ENCODE measurements around the gene SNRPD2.

SNRPD2 gene

DNA sequence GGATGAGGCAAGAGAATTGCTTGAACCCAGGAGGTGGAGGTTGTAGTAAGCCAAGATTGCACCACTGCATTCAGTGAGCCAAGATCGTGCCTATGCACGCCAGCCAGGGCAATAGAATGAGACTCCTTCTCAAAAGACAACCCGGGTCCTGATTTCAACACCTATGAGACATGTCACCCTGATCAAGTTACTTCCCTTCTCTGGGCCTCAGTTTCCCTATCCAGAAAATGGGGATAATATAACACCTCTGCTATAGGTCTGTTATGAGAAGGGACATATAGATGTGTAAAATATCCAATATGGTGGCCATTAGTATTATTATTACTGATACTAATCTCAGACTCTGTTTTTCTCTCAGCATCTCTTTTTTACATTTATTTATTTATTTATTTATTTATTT lies 36.7 kb downstream of the SNRPD2 start:
- no peak for DNase-seq

DNA sequence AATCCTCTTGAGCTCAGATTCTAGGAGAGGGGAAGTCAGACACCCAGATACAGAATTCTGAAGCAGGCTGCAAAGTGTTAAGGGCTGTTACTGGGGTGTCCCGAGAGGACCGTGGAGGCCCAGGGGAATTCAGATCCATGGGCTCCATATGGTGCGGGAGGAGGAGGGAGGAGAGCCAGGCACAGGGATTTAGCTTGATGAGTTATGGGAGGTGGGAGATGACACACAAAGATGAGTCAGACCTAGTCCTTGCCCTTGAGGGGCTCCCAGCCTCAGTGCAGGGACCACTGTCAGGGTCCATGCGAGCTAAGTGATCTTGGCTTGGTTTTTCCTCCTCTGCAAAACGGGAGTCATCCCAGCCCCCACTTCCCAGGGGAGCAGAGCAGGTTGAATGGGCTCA lies 38.1 kb downstream of the SNRPD2 start:
- no peak for DNase-seq

DNA sequence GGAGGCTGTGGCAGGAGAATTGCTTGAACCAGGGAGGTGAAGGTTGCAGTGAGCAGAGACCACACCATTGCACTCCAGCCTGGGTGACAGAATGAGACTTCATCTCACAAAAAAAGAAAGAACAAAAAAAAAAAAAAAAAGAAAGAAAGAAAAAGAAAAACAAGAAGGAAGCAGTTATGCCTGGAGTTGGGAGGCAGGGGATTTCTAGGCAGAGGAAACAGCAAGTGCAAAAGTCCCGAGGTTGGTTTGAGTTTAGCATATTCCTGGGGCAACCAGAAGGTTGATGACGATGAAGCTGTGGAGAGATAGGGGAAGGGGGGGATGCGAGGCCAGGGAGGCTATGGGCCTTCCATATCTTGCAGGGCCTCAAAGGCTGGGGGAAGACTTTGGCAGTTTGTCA lies 41.0 kb downstream of the SNRPD2 start:
- no peak for DNase-seq

DNA sequence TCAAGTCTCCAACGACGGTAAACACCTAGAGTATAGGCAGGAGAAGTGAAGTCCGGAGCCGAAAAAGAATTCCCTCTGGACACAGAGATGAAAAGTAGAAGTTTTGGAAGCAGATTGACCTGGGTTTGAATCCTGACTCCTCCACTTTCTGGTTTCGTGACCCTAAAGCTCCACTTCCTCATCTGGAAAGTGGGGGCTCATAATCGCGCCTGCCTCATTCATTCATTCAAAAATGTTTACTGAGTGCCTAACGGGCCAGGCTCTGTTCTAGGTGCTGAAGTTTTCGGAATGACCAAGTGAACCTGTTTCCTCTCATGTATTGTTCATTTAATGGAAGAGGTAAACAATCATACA lies 45.4 kb downstream of the SNRPD2 start:
- DNase-seq, result peak; percentile 73

DNA sequence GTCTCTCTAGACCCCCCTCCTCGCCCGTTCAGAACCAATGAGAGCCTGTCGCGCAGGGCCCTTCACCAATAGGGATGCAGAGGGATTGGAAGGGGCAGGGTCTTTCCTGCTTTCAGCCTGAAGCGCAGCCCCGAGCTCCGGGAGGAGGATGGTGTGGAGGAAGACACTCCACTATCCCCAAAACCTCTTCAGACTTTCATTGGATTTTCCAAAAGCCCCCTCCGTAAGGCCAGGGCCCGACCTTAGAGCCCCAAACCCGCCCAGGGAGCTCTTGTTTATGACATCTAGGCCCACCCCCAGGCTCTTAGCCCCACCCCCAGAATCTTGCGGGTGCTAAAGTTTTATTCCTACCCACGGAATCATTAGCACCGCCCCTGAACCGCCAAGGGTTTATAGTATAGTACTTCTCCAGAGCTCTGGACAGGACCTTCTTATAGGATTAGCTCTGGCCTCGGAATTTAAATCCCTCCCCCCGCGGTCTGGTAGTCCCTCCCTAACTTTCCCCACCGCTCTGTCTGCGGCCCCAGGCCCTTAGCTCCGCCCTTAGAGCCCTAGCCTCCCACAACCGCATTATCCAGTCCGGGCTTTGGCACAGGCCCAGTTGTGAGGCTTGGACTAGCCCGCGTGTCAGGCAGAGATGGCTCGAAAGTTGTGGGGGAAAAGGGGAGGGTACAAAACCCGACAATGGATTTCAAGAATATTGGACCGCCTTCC lies 46.0 kb downstream of the SNRPD2 start:
- peak; percentile 94 for DNase-seq

DNA sequence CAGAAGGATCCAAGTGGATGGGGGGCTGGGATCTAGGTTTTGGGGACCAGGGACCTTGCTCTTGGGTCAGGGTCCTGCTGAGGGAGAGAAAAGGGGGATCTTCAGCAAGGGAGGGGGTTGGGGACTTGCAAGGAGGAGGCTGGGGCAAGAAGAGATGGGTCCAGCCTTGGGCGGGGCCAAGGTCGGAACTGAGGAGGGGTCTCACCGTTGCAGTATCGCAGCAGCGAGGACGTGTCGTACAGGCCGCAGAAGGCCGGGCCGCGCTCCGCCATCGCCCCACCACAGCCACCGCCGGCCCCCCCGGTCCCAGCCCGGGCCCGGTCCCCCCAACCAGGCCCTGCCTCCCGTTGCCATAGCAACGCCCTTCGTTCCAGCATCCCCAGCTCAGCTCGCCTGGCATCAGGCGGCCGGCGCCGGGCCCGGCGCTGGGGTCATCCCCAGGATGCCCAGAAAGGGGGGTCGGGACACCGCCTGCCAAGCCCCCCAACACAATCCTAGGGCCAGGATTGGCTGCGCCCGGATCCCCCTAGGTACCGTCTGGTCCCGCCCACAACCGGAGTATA lies 46.6 kb downstream of the SNRPD2 start:
- no peak for DNase-seq

DNA sequence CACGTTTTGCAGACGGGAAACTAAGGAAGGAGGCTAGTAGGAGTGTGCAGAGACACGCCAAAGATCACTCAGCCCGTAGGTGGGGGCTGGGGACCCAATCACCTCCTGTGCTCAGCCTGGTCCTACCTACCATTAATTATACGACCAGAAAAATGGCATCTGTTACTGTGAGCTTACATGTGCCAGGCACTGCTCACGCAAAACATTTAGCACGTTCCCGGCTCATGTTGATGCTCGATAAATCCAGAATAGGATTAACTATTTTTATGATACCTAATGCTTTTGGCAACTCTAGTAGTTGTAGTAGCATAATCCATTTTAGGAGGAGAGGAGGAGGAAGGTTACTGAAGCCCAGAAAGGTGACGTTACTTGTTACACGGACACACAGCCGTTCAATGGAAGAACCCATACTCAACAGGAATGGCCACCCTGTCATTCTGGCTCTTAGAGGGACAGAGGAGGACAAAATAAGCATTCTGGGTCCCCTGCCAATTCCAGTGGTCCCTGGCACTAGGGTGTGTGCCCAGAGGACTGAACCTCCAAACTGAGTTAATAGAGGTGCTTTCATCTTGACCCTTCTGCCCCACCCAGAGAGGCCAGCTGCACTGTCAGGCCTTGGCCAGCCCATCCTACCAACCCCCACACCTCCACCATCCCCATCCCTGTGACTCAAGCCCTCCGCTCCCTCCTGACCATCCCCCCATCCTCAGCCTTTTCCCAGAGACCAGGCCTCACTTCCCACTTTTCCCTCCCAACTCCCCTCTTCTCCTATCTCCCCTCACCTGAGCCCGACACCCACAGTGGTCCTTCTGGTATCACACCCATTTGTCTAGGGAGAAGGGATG lies 47.6 kb downstream of the SNRPD2 start:
- no peak for DNase-seq

DNA sequence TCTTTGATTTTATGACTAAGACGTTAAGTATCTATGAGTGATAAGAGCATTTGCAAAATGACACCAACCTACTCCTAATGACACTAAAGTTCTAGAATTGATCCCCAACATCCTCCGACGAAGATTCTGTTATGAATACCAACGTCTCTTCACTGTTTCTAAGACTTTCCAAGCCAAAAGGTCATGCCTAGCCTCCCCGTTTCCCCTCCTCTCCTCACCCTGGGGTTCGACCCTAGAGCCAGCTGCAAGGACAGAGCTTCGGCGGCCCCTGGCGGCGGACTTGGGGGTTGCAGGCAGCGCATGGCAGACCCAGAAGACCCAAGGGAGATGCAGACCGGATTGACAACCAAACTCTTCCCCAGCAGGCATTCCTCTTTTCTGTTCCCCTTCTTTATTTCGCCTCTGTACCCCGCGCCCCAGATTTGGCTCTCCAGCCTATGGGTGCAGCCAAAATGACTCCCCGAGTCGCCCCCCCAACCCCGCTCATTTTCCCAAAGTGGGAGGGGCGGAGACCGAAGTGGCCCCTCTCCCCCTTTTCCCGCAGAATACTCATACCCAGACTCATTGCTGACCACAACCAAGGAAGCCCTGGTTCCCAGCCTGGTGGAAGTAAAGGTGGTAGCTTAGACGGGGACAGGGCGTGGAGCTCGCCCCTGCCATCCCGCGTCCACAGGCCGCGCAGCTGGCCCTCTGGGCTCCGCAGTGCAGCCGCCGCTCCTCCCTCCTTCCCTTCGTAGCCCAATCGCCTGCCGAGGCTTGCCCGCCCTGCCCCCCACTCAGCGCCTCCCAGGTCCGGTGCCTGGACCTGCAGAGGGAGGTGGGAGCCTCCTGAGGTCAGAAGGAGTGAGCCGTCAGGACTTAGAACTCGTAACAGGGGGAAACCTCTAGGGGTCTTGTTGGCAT lies 48.5 kb downstream of the SNRPD2 start:
- peak; percentile 93 for DNase-seq

DNA sequence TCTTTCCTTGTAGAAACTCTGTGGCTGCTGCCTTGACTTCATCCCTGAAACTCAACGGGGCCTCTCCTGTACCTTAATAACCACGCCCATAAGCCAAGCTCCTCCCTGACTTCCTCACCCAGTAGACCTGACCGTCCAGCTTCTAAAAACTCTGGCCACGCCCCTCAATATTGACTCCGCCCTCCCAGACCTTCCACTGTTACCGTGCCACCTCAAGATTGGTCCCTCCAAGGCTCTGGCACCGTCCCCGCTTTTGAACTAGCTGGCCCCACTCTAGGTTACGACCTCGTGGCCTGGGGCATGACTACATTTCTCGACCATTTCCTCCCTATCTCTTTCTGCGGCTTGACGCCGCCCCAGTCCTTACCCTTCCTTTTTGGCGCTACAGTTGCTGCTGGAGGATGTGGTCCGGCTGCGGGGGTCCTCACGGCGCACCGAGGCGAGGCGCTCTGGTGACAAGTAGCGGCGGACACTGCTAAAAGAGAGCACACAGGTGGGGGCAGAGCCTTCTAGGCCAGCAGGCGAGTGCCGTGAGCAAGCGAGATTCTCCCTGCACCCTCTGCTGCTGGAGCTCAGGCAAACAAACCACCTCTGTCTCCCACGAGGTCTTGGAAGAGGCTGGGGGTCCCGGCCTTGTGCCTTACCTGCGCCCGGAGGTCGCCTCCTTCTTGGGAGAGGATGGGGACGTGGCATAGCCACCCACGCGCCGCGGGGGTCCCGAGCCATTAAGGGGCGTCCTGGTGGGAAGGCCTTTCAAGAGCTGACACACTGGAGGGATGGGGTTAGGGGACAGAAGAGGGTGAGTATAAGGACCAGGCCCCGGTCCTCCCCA lies 50.3 kb downstream of the SNRPD2 start:
- DNase-seq, result peak; percentile 99

DNA sequence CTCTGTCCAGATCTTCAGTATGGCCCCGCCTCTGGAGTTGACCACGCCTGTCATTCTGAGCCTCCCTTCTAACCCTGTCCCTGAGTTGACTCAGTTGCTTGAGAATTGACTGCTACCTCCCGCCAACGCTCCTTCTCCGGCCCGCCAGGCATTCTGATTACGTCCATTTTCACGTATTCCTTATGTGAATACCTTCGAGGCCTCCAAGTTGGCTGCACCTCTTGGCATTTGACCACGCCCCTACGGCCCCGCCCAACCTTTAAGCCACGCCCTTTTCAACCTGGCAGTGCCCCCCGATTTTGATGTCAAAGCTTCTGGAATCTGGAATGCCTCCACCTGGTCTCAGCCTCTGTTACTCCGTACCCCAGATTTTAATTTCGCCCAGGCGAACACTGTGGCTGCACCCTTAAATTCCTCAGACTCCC lies 50.9 kb downstream of the SNRPD2 start:
- no peak for DNase-seq

DNA sequence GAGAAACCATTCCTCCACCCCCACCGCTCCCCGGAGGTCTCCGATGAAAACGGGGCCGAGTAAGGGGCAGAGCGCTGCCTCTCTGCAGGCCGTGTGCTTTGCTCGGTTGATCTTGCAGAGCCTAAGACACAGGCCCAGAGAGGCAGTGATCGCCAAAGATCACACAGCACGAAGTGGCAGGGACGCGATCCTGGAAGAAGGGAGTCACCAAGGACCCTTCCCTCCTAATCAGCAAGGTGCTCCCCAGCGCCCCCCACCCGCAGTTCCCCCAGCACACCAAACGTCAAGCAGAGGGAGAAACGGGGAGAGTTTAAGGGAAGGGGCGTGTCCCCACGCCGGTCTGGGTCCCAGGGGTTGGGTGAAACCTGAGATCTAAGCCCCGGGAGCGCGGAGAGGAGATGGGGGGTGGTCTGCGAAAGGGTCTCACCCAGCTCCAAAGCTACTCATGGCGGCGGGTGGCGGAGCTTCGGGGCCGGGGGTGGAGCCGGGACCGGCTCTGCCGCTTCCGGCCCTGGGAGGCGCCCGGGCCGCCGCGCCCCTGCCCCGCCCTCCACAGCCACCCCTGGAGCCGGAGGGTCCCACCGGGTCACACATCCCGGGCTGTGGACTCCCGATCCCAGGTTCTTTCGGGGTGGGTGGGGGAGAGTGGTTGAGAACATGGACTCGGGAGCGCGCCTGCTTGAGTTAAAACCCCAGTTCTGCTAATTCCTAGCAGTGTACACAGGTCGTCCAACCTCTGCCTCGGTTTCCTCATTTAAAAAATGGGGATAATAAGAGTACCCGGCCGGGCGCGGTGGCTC lies 52.6 kb downstream of the SNRPD2 start, which contains the start of gene EML2:
EML2 (minus strand) TSS at position 468 of the 800 bp plus-strand sequence; CDS start at position 447, 21 bp downstream.
- DNase-seq, result peak; percentile 43

DNA sequence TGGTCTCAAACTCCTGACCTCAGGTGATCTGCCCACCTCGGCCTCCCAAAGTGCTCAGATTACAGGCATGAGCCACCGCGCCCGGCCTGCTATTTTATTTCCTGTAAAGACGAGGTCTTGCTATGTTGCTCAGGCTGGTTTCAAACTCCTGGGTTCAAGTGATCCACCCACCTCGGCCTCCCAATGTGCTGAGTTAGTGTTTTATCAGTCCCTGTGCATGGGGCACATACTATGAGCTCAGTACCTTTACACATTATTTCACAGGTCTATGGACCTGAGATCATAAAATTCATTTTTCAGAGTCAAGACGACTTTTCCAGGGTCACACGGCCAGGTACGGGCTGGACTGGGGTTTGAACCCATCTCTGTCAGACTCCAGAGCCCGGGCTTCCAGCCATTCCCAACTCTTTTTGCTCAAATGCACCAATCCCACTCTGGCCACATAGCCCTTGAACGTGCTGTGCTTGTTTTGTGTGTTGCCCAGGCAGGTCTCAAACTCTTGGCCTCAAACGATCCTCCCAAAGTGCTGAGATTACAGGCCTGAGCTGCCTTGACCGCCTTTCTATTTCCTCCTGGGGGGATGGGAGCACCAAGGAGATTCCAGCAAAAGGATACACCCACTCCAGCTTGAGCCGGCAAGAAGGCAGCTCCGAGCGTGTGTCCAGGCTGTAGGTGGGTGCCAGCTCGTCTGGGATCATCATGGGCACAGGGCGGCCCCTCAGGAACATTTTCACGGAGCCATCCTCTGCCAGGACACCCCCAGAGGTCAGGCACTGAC lies 53.7 kb downstream of the SNRPD2 start:
- DNase-seq, result no peak
